Measurements from ENCODE around the gene COL1A1. TPM values are rescaled to one million over a fixed set of nuclear protein-coding genes. Genes with fewer than 3 reads are reported as not detected.
A peak's percentile ranks its signal among the peaks of the same experiment; 100 is the strongest.

Gene COL1A1
- total RNA-seq, 2 experiments from 2014 or later: not detected

GRCh38 chr17:50199211-50199802 is 2.1 kb downstream of the COL1A1 start:
- no peak for TF ChIP-seq EZH2phosphoT487 (IDR thresholded peaks at IDR 0.05; ENCODE audit: borderline replicate concordance, low read depth, low read length)
- no peak for TF ChIP-seq CTCF (conservative IDR thresholded peaks at IDR 0.05; ENCODE audit: low read length)
- Histone ChIP-seq H3K36me3 (ENCODE audit: insufficient read depth, low read length) (no peaks in the 10 kb centered on the region), H3K4me1 (ENCODE audit: insufficient read depth, low read length, poor library complexity, severe bottlenecking) (peaks cover 8% of the 10 kb centered on the region), H3K9me3 (ENCODE audit: low read length) (no peaks in the 10 kb centered on the region), H3K9me2 (ENCODE audit: insufficient read depth, low read length) (no peaks in the 10 kb centered on the region), H3K4me3 (ENCODE audit: low read depth, low read length, poor library complexity, severe bottlenecking) (no peak overlapping the region), H3K79me2 (ENCODE audit: insufficient read depth, low read depth, low read length) (no peaks in the 10 kb centered on the region), H3K4me2 (ENCODE audit: low read length) (peak overlapping the region; percentile 75), H4K20me1 (ENCODE audit: insufficient read depth, low read length) (no peaks in the 10 kb centered on the region; the same call in 1 of the 2 replicates), H2AFZ (ENCODE audit: low read length) (no peak overlapping the region), H3K27ac (ENCODE audit: low read depth, low read length, poor library complexity, severe bottlenecking) (no peak overlapping the region)
- CTCF ChIA-PET (ENCODE audit: unreplicated experiment): interaction anchor here (0.9 to 1.2 kb wide), 2 partner anchors 30 to 75 kb away, joined by 3 to 12 read pairs; partner anchors contain the start of gene TMEM92
- no TSS peak for BruUV-seq (replicated peaks)
- intact Hi-C loops (cut with micrococcal nuclease; ENCODE audit: unreplicated experiment): no loop called here
- DNase-seq (ENCODE audit: low spot score): no peak
- POLR2A ChIA-PET: interaction anchor here (0.7 kb wide), 1 partner anchor 12 kb away, joined by 3 read pairs; no protein-coding TSS in a partner anchor

- Histone ChIP-seq H2AFZ (ENCODE audit: low read length) (no peak overlapping the region), H3K79me2 (ENCODE audit: insufficient read depth, low read depth, low read length) (no peaks in the 10 kb centered on the region), H3K36me3 (ENCODE audit: insufficient read depth, low read length) (no peaks in the 10 kb centered on the region), H3K4me1 (ENCODE audit: insufficient read depth, low read length, poor library complexity, severe bottlenecking) (peaks cover 8% of the 10 kb centered on the region), H3K9me2 (ENCODE audit: insufficient read depth, low read length) (no peaks in the 10 kb centered on the region), H3K9me3 (ENCODE audit: low read length) (no peaks in the 10 kb centered on the region), H4K20me1 (ENCODE audit: insufficient read depth, low read length) (no peaks in the 10 kb centered on the region; the same call in 1 of the 2 replicates), H3K4me2 (ENCODE audit: low read length) (no peak overlapping the region), H3K27ac (ENCODE audit: low read depth, low read length, poor library complexity, severe bottlenecking) (no peak overlapping the region), H3K4me3 (ENCODE audit: low read depth, low read length, poor library complexity, severe bottlenecking) (no peak overlapping the region)
- CTCF ChIA-PET (ENCODE audit: unreplicated experiment): no interaction called here
- DNase-seq (ENCODE audit: low spot score): peak; percentile 60
- peak; percentile 81 for TF ChIP-seq CTCF (conservative IDR thresholded peaks at IDR 0.05; ENCODE audit: low read length)
- TF ChIP-seq EZH2phosphoT487 (IDR thresholded peaks at IDR 0.05; ENCODE audit: borderline replicate concordance, low read depth, low read length): no peak
- intact Hi-C loops (cut with micrococcal nuclease; ENCODE audit: unreplicated experiment): loop anchor here (1.0 kb wide), 1 partner anchor 29 kb away; no protein-coding TSS in a partner anchor
- POLR2A ChIA-PET: no interaction called here
- BruUV-seq (replicated peaks): no TSS peak
Observed at GRCh38 chr17:50198026-50198669, 3.3 kb downstream of the COL1A1 start.

- CTCF ChIA-PET (ENCODE audit: unreplicated experiment): interaction anchor here (0.7 to 1.3 kb wide), 2 partner anchors 9 to 27 kb away, joined by 4 to 9 read pairs; no protein-coding TSS in a partner anchor
- Histone ChIP-seq H3K79me2 (ENCODE audit: insufficient read depth, low read depth, low read length) (no peaks in the 10 kb centered on the region), H3K4me3 (ENCODE audit: low read depth, low read length, poor library complexity, severe bottlenecking) (no peak overlapping the region), H3K9me3 (ENCODE audit: low read length) (no peaks in the 10 kb centered on the region), H3K4me1 (ENCODE audit: insufficient read depth, low read length, poor library complexity, severe bottlenecking) (peaks cover 8% of the 10 kb centered on the region), H4K20me1 (ENCODE audit: insufficient read depth, low read length) (no peaks in the 10 kb centered on the region; the same call in 1 of the 2 replicates), H3K36me3 (ENCODE audit: insufficient read depth, low read length) (no peaks in the 10 kb centered on the region), H3K27ac (ENCODE audit: low read depth, low read length, poor library complexity, severe bottlenecking) (no peak overlapping the region), H2AFZ (ENCODE audit: low read length) (no peak overlapping the region), H3K9me2 (ENCODE audit: insufficient read depth, low read length) (no peaks in the 10 kb centered on the region), H3K4me2 (ENCODE audit: low read length) (no peak overlapping the region)
- intact Hi-C loops (cut with micrococcal nuclease; ENCODE audit: unreplicated experiment): no loop called here
- DNase-seq (ENCODE audit: low spot score): no peak
- no TSS peak for BruUV-seq (replicated peaks)
- POLR2A ChIA-PET: interaction anchor here (0.8 to 0.9 kb wide), 2 partner anchors 27 to 41 kb away, joined by 3 read pairs; no protein-coding TSS in a partner anchor
- TF ChIP-seq CTCF (conservative IDR thresholded peaks at IDR 0.05; ENCODE audit: low read length) (no peak), EZH2phosphoT487 (IDR thresholded peaks at IDR 0.05; ENCODE audit: borderline replicate concordance, low read depth, low read length) (no peak)
Observed at GRCh38 chr17:50196826-50197225, 4.6 kb downstream of the COL1A1 start.

Measured in OCI-LY7 (cell line).